Peyer's patch (tissue), 4 donors: ENCODE results near the gene RUBCNL. TPM values are rescaled to one million over a fixed set of nuclear protein-coding genes. Genes with fewer than 3 reads are reported as not detected.

Experiments used
- DNase-seq, 3 donors: peaks; one replicate each; pipeline ENCODE4 v3.0.0-alpha.2; 2017 to 2019
- H3K27ac ChIP-seq, 4 donors: fragments of 200-600 bp; sonication (generic); one replicate each; pipeline ENCODE4 v1.5.1; 2016 to 2019
- H3K27me3 ChIP-seq, 2 donors: fragments of 200-600 bp; sonication (generic); one replicate each; pipeline ENCODE4 v1.5.1; 2019
- H3K36me3 ChIP-seq, 3 donors: fragments of 200-600 bp; sonication (generic); one replicate each; pipeline ENCODE4 v1.5.1; 2016 to 2019
- H3K4me1 ChIP-seq, 4 donors: fragments of 200-600 bp; sonication (generic); one replicate each; pipeline ENCODE4 v1.5.1; 2016 to 2019
- H3K4me3 ChIP-seq, 4 donors: fragments of 200-600 bp; sonication (generic); 1 replicate in 3 of 4; 2 replicates in 1 of 4; pipeline ENCODE4 v1.5.1; 2016 to 2019; ENCODE audit warnings: mild to moderate bottlenecking in 1 of 4
- H3K9me3 ChIP-seq, 4 donors: fragments of 200-600 bp; sonication (generic); one replicate each; pipeline ENCODE4 v1.5.1; 2016 to 2019; ENCODE audit warnings: mild to moderate bottlenecking in 1 of 4
- POLR2A ChIP-seq, 2 donors: fragments of 450-650 bp; IDR thresholded peaks; one replicate each; pipeline ENCODE4 v1.5.1; 2017; ENCODE audit warnings: antibody characterized with exemption in 2 of 2, mild to moderate bottlenecking in 2 of 2, moderate library complexity in 2 of 2
- total RNA-seq, 4 donors: library from RNA; depleted of rRNA; stranded (reverse); fragments of >200 nt; gene quantifications; one replicate each; pipeline ENCODE4 v1.1.0, GENCODE V29; 2016
- TF ChIP-seq, protein P1 (sequence below), 6 experiments: fragments of 450-650 bp in 4 of 6; fragments of 200-600 bp in 2 of 6; sonication (generic) in 1 of 6; IDR thresholded peaks; one replicate each; pipeline ENCODE4 v1.5.1; 2017 to 2019; ENCODE audit warnings: antibody characterized with exemption in 6 of 6, mild to moderate bottlenecking in 3 of 6, moderate library complexity in 1 of 6

RUBCNL gene
- total RNA-seq, 4 donors from 2014 or later = 10.3 to 52.0 (median 13.9) TPM

- Histone ChIP-seq H3K36me3 (no peaks in the 10 kb centered on the region), H3K27me3 (no peaks in the 10 kb centered on the region), H3K4me1 (no peaks in the 10 kb centered on the region), H3K27ac (no peak overlapping the region), H3K9me3 (no peaks in the 10 kb centered on the region), H3K4me3 (no peak overlapping the region)
- no peak for DNase-seq
- no peak for TF ChIP-seq POLR2A (IDR thresholded peaks at IDR 0.05)
- TF ChIP-seq, protein P1, sequence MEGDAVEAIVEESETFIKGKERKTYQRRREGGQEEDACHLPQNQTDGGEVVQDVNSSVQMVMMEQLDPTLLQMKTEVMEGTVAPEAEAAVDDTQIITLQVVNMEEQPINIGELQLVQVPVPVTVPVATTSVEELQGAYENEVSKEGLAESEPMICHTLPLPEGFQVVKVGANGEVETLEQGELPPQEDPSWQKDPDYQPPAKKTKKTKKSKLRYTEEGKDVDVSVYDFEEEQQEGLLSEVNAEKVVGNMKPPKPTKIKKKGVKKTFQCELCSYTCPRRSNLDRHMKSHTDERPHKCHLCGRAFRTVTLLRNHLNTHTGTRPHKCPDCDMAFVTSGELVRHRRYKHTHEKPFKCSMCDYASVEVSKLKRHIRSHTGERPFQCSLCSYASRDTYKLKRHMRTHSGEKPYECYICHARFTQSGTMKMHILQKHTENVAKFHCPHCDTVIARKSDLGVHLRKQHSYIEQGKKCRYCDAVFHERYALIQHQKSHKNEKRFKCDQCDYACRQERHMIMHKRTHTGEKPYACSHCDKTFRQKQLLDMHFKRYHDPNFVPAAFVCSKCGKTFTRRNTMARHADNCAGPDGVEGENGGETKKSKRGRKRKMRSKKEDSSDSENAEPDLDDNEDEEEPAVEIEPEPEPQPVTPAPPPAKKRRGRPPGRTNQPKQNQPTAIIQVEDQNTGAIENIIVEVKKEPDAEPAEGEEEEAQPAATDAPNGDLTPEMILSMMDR (IDR thresholded peaks at IDR 0.05) = no peak
Measured at GRCh38 chr13:46317120-46317519, 69.9 kb downstream of the RUBCNL start.

GRCh38 chr13:46315491-46316075 is 71.5 kb downstream of the RUBCNL start:
- no peaks in the 10 kb centered on the region for H3K9me3 ChIP-seq
- DNase-seq = no peak
- no peak overlapping the region for H3K4me3 ChIP-seq
- TF ChIP-seq POLR2A (IDR thresholded peaks at IDR 0.05) = no peak
- TF ChIP-seq, protein P1 (IDR thresholded peaks at IDR 0.05) = no peak
- H3K27me3 ChIP-seq = no peaks in the 10 kb centered on the region
- no peak overlapping the region for H3K27ac ChIP-seq
- no peaks in the 10 kb centered on the region for H3K4me1 ChIP-seq
- no peaks in the 10 kb centered on the region for H3K36me3 ChIP-seq

- no peak for DNase-seq
- TF ChIP-seq, protein P1 (IDR thresholded peaks at IDR 0.05) = no peak
- no peak for TF ChIP-seq POLR2A (IDR thresholded peaks at IDR 0.05)
- Histone ChIP-seq H3K4me3 (no peak overlapping the region), H3K27ac (no peak overlapping the region), H3K27me3 (no peaks in the 10 kb centered on the region), H3K36me3 (no peaks in the 10 kb centered on the region), H3K4me1 (no peaks in the 10 kb centered on the region), H3K9me3 (no peaks in the 10 kb centered on the region)
Measured at GRCh38 chr13:46315036-46315435, 72.0 kb downstream of the RUBCNL start.

GRCh38 chr13:46314587-46314986 is 72.5 kb downstream of the RUBCNL start:
- H3K4me1 ChIP-seq = no peaks in the 10 kb centered on the region
- TF ChIP-seq, protein P1 (IDR thresholded peaks at IDR 0.05) = no peak
- TF ChIP-seq POLR2A (IDR thresholded peaks at IDR 0.05) = no peak
- DNase-seq = no peak

GRCh38 chr13:46313432-46314257 is 73.4 kb downstream of the RUBCNL start:
- no peak overlapping the region for H3K27ac ChIP-seq
- no peak overlapping the region for H3K4me3 ChIP-seq
- no peak for DNase-seq
- TF ChIP-seq, protein P1 (IDR thresholded peaks at IDR 0.05) = no peak
- TF ChIP-seq POLR2A (IDR thresholded peaks at IDR 0.05) = no peak
- H3K9me3 ChIP-seq = no peaks in the 10 kb centered on the region
- H3K27me3 ChIP-seq = no peaks in the 10 kb centered on the region
- H3K36me3 ChIP-seq = no peaks in the 10 kb centered on the region
- no peaks in the 10 kb centered on the region for H3K4me1 ChIP-seq

More at GRCh38 chr13:46314587-46314986, 72.5 kb downstream of the RUBCNL start:
- no peaks in the 10 kb centered on the region for H3K36me3 ChIP-seq
- no peak overlapping the region for H3K27ac ChIP-seq
- H3K9me3 ChIP-seq = no peaks in the 10 kb centered on the region
- H3K27me3 ChIP-seq = no peaks in the 10 kb centered on the region
- H3K4me3 ChIP-seq = no peak overlapping the region
